Lower lobe of right lung (tissue), 2 donors: ENCODE results near the gene FAM53B. TPM values are rescaled to one million over a fixed set of nuclear protein-coding genes. Genes with fewer than 3 reads are reported as not detected.
A peak's percentile ranks its signal among the peaks of the same experiment; 100 is the strongest.

ENCODE experiments used
- ATAC-seq, 2 donors: fragments of 200-7000 bp; cut with Tn5 transposase; one replicate each; pipeline ENCODE4 v1.9.1; 2020 to 2022; ENCODE audit warnings: mild to moderate bottlenecking in 2 of 2, moderate library complexity in 2 of 2
- DNase-seq: peaks from one replicate; pipeline ENCODE4 v3.0.0-alpha.2; 2020
- H3K27ac ChIP-seq: fragments of 200-600 bp; one replicate; pipeline ENCODE4 v1.8.0; 2022
- H3K27me3 ChIP-seq: fragments of 200-600 bp; one replicate; pipeline ENCODE4 v1.8.0; 2022; ENCODE audit warnings: low read depth
- H3K36me3 ChIP-seq: fragments of 200-600 bp; one replicate; pipeline ENCODE4 v1.8.0; 2022; ENCODE audit warnings: mild to moderate bottlenecking
- H3K4me1 ChIP-seq: fragments of 200-600 bp; one replicate; pipeline ENCODE4 v1.8.0; 2022
- H3K4me3 ChIP-seq: fragments of 200-600 bp; one replicate; pipeline ENCODE4 v1.8.0; 2022; ENCODE audit warnings: mild to moderate bottlenecking
- H3K9me3 ChIP-seq: fragments of 200-600 bp; one replicate; pipeline ENCODE4 v1.8.0; 2022
- intact Hi-C: fragments of 100-400 bp; cut with DNase I; formaldehyde crosslinking; loops from one replicate; pipeline ENCODE4 v1.11.0; 2022
- total RNA-seq: library from RNA; stranded (reverse); fragmentation: NEBNext Ultra II Directional; extraction: Animal tissue kit (Norgen Biotek cat#: 25700); gene quantifications from one replicate; pipeline ENCODE4 v1.2.1, GENCODE V29; 2021
- TF ChIP-seq, protein P1 (sequence below): fragments of 200-600 bp; IDR thresholded peaks from one replicate; pipeline ENCODE4 v1.8.0; 2022; ENCODE audit warnings: antibody characterized with exemption, mild to moderate bottlenecking
- donor health status: DM: no; HTN: yes; CAD: no; lungs with severe emphysema.

FAM53B gene
- total RNA-seq, 1 donor from 2014 or later: 40.7 TPM

DNA sequence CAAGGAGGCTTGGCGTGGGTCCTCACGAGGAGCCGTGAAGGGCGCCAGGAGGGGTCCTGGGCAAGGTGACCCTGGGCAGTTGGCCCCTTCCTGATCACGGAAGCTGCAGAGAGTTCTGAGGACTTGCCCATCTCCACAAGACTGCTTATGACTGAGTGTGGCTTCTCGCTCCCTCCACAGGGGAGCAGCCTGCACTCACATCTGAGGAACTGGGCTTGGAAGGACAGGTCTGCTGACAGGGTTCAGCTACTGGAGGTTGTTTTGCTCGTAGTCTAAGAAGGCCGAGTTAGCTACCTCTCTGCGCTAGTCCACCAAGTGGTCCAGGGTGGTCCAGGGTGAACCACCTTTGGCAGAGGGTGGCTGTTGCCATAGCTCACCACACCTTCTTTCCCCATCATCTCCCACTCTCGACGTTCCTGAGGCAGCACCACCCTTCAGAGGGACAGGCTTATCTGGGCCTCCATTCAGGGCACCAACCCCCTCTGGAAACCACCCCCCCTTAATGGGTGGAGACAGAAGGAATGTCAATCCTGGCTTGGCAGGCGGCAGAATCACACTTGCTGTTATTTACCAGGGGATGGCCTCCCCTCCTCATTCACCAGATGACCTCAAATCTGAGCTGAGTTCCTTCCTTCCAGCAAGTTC lies 38.2 kb downstream of the FAM53B start:
- ATAC-seq (no peak), DNase-seq (no peak)
- H3K9me3 ChIP-seq: no peaks in the 10 kb centered on the region
- H3K4me1 ChIP-seq: peaks cover 100% of the 10 kb centered on the region
- intact Hi-C loops: no loop called here
- no peaks in the 10 kb centered on the region for H3K27me3 ChIP-seq
- TF ChIP-seq, protein P1, sequence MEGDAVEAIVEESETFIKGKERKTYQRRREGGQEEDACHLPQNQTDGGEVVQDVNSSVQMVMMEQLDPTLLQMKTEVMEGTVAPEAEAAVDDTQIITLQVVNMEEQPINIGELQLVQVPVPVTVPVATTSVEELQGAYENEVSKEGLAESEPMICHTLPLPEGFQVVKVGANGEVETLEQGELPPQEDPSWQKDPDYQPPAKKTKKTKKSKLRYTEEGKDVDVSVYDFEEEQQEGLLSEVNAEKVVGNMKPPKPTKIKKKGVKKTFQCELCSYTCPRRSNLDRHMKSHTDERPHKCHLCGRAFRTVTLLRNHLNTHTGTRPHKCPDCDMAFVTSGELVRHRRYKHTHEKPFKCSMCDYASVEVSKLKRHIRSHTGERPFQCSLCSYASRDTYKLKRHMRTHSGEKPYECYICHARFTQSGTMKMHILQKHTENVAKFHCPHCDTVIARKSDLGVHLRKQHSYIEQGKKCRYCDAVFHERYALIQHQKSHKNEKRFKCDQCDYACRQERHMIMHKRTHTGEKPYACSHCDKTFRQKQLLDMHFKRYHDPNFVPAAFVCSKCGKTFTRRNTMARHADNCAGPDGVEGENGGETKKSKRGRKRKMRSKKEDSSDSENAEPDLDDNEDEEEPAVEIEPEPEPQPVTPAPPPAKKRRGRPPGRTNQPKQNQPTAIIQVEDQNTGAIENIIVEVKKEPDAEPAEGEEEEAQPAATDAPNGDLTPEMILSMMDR: no peak
- peak overlapping the region; percentile 18 for H3K27ac ChIP-seq
- peaks cover 35% of the 10 kb centered on the region for H3K36me3 ChIP-seq
- no peak overlapping the region for H3K4me3 ChIP-seq

- Histone ChIP-seq H3K36me3 (peaks cover 35% of the 10 kb centered on the region), H3K27me3 (no peaks in the 10 kb centered on the region), H3K27ac (peak overlapping the region; percentile 18), H3K4me3 (no peak overlapping the region), H3K9me3 (no peaks in the 10 kb centered on the region), H3K4me1 (peaks cover 100% of the 10 kb centered on the region)
- ATAC-seq (no peak), DNase-seq (no peak)
- TF ChIP-seq, protein P1: no peak
- intact Hi-C loops: no loop called here
Observed at GRCh38 chr10:124705381-124705740, 38.8 kb downstream of the FAM53B start.

DNA sequence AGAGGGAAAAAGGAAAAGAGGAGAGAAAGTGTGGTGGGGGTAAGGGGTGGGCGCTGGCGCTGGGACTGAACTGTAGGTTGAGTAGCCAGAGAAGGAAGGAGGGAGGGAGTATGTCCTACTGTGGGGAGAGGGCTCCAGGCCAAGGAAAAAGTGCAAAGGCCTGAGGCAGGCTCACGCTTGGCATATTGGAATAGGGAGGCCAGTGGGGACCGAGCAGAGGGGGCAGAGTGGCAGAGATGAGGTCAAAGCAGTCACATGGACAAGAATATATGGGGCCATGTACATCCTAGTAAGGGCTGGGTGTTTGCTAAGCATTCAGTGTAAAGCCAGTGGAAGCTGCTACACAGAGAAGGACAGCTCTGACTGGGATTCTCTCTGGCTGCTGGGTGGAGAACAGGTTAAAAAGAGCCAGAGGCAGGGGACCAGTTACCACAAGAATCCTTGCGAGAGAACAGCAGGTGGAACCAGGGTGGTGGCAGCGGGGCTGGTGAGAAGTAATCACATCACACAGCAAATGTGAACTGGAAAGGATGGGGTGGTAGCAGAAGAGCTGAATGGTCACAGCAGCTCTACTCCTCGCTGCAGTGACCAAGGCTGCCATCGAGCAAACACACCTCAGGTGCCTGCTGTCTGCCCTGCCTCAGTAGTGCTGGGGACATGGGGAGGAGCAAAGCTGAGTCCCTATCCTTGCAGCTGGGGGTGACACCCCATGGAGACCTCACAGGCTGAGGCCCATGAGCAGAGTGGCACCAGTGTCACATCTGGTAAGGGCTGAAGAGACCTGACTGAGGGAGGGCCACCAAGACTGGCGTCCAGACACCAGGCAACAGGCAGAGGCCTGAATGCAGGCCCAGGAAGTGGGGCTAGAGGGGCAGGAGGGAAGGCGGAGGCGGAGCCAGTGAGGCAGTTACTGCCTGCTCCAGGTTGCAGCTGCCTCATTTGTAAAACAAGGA lies 39.5 kb downstream of the FAM53B start:
- no peaks in the 10 kb centered on the region for H3K27me3 ChIP-seq
- TF ChIP-seq, protein P1: no peak
- ATAC-seq (no peak), DNase-seq (no peak)
- peaks cover 35% of the 10 kb centered on the region for H3K36me3 ChIP-seq
- no peaks in the 10 kb centered on the region for H3K9me3 ChIP-seq
- intact Hi-C loops: no loop called here
- H3K4me1 ChIP-seq: peaks cover 100% of the 10 kb centered on the region
- H3K4me3 ChIP-seq: no peak overlapping the region
- peak overlapping the region; percentile 84 for H3K27ac ChIP-seq

GRCh38 chr10:124703778-124704427 lies 40.3 kb downstream of the FAM53B start:
- peaks cover 100% of the 10 kb centered on the region for H3K4me1 ChIP-seq
- TF ChIP-seq, protein P1: no peak
- intact Hi-C loops: no loop called here
- no peak for DNase-seq
- H3K4me3 ChIP-seq: no peak overlapping the region
- peak in 1 of 2 donors; percentile 44 for ATAC-seq
- no peaks in the 10 kb centered on the region for H3K9me3 ChIP-seq
- H3K27me3 ChIP-seq: no peaks in the 10 kb centered on the region
- peaks cover 35% of the 10 kb centered on the region for H3K36me3 ChIP-seq
- H3K27ac ChIP-seq: peak overlapping the region; percentile 84

GRCh38 chr10:124703372-124703771 lies 40.8 kb downstream of the FAM53B start:
- peak overlapping the region; percentile 84 for H3K27ac ChIP-seq
- DNase-seq: no peak
- intact Hi-C loops: no loop called here
- H3K4me3 ChIP-seq: no peak overlapping the region
- TF ChIP-seq, protein P1: no peak
- H3K27me3 ChIP-seq: no peaks in the 10 kb centered on the region
- H3K36me3 ChIP-seq: peaks cover 35% of the 10 kb centered on the region
- H3K9me3 ChIP-seq: no peaks in the 10 kb centered on the region
- peaks cover 100% of the 10 kb centered on the region for H3K4me1 ChIP-seq
- no peak for ATAC-seq
